Caco-2 (cell line): Measurements from ENCODE around the gene MKNK2. TPM values are rescaled to one million over a fixed set of nuclear protein-coding genes. Genes with fewer than 3 reads are reported as not detected.

Experiments
- BruUV-seq: library from RNA; stranded (reverse); fragments of 400-500 nt; replicated peaks from 2 replicates; lab custom pipeline; 2021; lab: Mats Ljungman, UMichigan
- CTCF ChIA-PET: fragments of 300-600 bp; sonication (Branson Sonifier 250); formaldehyde crosslinking; loops from one replicate; lab custom pipeline; 2022; ENCODE audit warnings: antibody characterized with exemption; lab: Charles Lee
- POLR2A ChIA-PET: fragments of 300-600 bp; sonication (Branson Sonifier 250); formaldehyde crosslinking; loops from one replicate; lab custom pipeline; 2022; ENCODE audit warnings: antibody characterized with exemption; lab: Charles Lee
- DNase-seq, 2 experiments: peaks; one replicate each; pipeline versions ENCODE4 v3.0.0 to v3.0.0-alpha.2; 2020 to 2022
- H3K27me3 ChIP-seq: replicated peaks from 2 replicates; pipeline ENCODE4 v1.6.0; 2011; ENCODE audit warnings: low read length; ENCODE audit not compliant: control insufficient read depth, insufficient read depth
- H3K36me3 ChIP-seq: 2 replicates; pipeline ENCODE4 v1.5.1; 2011; ENCODE audit warnings: low read length; ENCODE audit not compliant: control insufficient read depth, insufficient read depth
- H3K4me1 ChIP-seq: fragments of 250-450 bp; sonication (Bioruptor Pico); 2 replicates; pipeline ENCODE4 v1.5.1; 2020; ENCODE audit warnings: mild to moderate bottlenecking
- H3K4me3 ChIP-seq: 2 replicates; pipeline ENCODE4 v1.5.1; 2011; ENCODE audit warnings: low read depth, mild to moderate bottlenecking, control low read depth, low read length
- H3K9me3 ChIP-seq: fragments of 250-450 bp; sonication (Bioruptor Pico); 2 replicates; pipeline ENCODE4 v1.5.1; 2020; ENCODE audit warnings: mild to moderate bottlenecking, moderate library complexity
- H3K27ac Mint-ChIP-seq: one replicate; pipeline ENCODE4 v1.8.0; 2022; ENCODE audit warnings: mixed read lengths; ENCODE audit not compliant: unreplicated experiment
- H3K27me3 Mint-ChIP-seq: one replicate; pipeline ENCODE4 v1.8.0; 2022; ENCODE audit warnings: mixed read lengths; ENCODE audit not compliant: insufficient read depth, unreplicated experiment
- H3K36me3 Mint-ChIP-seq: one replicate; pipeline ENCODE4 v1.8.0; 2022; ENCODE audit warnings: mild to moderate bottlenecking, mixed read lengths; ENCODE audit not compliant: insufficient read depth, unreplicated experiment
- H3K4me1 Mint-ChIP-seq: one replicate; pipeline ENCODE4 v1.8.0; 2022; ENCODE audit warnings: low read depth, mixed read lengths; ENCODE audit not compliant: unreplicated experiment
- H3K4me3 Mint-ChIP-seq: one replicate; pipeline ENCODE4 v1.8.0; 2022; ENCODE audit warnings: mild to moderate bottlenecking, moderate library complexity, mixed read lengths; ENCODE audit not compliant: unreplicated experiment
- H3K9me3 Mint-ChIP-seq: one replicate; pipeline ENCODE4 v1.8.0; 2022; ENCODE audit warnings: mixed read lengths; ENCODE audit not compliant: unreplicated experiment
- intact Hi-C: fragments of 100-400 bp; cut with micrococcal nuclease; formaldehyde crosslinking; loops from one replicate; pipeline ENCODE4 v1.10.0; 2022; ENCODE audit not compliant: unreplicated experiment
- total RNA-seq: library from RNA; stranded (reverse); gene quantifications from 2 replicates; pipeline ENCODE4 v1.2.3, GENCODE V29; 2022
- TF ChIP-seq, protein P1 (sequence below), 2 experiments: fragments of 200-600 bp in 1 of 2; IDR thresholded peaks; 1 replicate in 1 of 2; 2 replicates in 1 of 2; pipeline versions ENCODE4 v1.5.1 to v1.8.0; 2011 to 2022; ENCODE audit warnings: antibody characterized with exemption in 1 of 2, control low read depth in 1 of 2, inconsistent platforms in 1 of 2, low read depth in 1 of 2, low read length in 1 of 2, mild to moderate bottlenecking in 1 of 2, moderate library complexity in 1 of 2; ENCODE audit not compliant: insufficient read depth in 1 of 2, severe bottlenecking in 1 of 2, unreplicated experiment in 1 of 2

MKNK2 gene
- total RNA-seq, 1 experiment from 2014 or later = 162 TPM

DNA sequence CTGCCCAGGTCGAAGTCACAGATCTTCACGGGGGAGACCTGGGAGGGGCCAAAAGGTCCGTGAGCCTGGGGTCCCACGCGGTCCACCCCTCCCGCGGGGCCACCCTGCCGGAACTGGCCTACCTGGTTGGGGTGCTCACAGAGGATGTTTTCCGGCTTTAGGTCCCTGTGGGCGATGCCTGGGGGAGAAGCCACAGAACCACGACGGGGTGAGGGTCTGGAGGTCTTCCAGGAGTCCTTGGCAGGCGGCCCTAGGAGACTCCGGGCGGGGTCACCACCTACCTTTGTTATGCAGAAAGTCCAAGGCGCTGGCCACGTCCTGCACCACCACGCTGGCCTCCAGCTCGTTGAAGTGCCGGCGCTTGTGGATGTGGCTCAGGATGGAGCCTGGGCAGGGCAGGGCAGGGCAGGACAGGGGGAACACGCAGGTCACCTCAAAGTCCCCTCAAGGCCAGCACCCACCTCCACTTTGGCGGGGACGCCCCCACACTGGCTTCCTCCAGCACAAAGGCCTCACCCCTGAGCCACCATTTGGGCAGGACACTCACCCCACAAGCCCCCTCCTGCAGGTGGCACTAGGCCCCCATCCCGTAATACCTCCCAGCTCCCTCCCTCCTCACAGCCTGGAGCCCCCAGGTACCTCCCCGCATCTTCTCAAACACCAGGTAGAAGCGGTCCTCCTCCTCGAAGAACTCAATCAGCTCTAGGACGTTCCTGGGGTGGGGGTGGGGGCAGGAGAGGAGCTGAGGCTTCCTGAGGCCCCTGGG is 8.4 kb downstream of the MKNK2 start:
- TF ChIP-seq, protein P1, sequence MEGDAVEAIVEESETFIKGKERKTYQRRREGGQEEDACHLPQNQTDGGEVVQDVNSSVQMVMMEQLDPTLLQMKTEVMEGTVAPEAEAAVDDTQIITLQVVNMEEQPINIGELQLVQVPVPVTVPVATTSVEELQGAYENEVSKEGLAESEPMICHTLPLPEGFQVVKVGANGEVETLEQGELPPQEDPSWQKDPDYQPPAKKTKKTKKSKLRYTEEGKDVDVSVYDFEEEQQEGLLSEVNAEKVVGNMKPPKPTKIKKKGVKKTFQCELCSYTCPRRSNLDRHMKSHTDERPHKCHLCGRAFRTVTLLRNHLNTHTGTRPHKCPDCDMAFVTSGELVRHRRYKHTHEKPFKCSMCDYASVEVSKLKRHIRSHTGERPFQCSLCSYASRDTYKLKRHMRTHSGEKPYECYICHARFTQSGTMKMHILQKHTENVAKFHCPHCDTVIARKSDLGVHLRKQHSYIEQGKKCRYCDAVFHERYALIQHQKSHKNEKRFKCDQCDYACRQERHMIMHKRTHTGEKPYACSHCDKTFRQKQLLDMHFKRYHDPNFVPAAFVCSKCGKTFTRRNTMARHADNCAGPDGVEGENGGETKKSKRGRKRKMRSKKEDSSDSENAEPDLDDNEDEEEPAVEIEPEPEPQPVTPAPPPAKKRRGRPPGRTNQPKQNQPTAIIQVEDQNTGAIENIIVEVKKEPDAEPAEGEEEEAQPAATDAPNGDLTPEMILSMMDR (IDR thresholded peaks at IDR 0.05; ENCODE audit: insufficient read depth in 1 of 2, low read depth in 1 of 2, low read length in 1 of 2, severe bottlenecking in 1 of 2, unreplicated experiment in 1 of 2) = no peak
- DNase-seq = no peak
- peaks cover 4% of the 10 kb centered on the region; the same call in 1 of the 2 replicates for H3K4me1 ChIP-seq
- H3K9me3 ChIP-seq = no peaks in the 10 kb centered on the region
- H3K4me3 Mint-ChIP-seq = peak overlapping the region; percentile 29
- ChIA-PET POLR2A (interaction anchor here (0.6 to 1.0 kb wide), 3 partner anchors 9 to 265 kb away, joined by 3 to 8 read pairs (median 4); no protein-coding TSS in a partner anchor), CTCF (no interaction called here)
- H3K27me3 Mint-ChIP-seq = no peaks in the 10 kb centered on the region
- H3K27me3 ChIP-seq = no peaks in the 10 kb centered on the region
- no peak overlapping the region; the same call in 1 of the 2 replicates for H3K4me3 ChIP-seq
- no peaks in the 10 kb centered on the region for H3K9me3 Mint-ChIP-seq
- peaks cover 1% of the 10 kb centered on the region; the same call in 1 of the 2 replicates for H3K36me3 ChIP-seq
- H3K36me3 Mint-ChIP-seq = peaks cover 32% of the 10 kb centered on the region
- BruUV-seq = no TSS peak
- no peaks in the 10 kb centered on the region for H3K4me1 Mint-ChIP-seq
- no peak overlapping the region for H3K27ac Mint-ChIP-seq
- intact Hi-C loops = no loop called here

DNA sequence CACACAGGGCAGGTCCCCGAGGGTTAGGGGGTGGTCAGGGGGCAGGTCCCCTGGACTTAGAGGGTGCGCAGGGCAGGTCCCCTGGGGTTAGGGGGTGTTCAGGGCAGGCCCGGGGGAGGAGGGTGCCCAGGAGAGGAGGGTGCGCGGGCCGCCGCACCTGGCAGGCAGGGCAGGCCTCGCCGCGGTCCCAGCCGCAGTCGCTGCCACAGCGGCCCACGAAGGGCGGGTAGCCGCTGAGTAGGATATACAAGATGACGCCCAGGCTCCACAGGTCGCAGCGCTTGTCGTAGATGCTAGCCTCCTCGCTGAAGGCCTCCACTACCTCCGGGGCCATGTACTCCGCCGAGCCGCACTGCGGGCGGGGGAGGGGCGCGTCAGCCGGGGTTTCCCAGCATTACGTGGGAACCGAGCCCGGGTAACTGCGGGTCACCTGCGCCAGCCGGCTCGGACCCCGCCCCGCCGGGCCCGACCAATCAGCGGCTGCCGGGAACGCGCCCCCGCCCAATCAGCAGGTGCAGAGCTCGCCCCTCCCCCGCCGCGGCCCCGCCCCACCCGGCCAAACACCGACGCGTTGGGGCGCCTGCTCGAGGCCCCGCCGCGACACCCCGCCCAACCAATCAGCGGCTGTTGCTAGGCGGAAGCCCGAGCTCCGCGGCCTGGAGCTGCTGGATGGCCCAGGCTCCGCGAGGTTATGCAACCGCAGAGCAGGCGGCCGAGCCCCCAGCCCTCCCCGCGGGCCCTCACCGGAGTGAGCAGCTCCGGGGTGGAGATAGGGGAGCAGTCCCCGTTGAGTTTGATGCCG is 9.2 kb downstream of the MKNK2 start:
- BruUV-seq = no TSS peak
- ChIA-PET CTCF (no interaction called here), POLR2A (interaction anchor here (0.6 to 1.0 kb wide), 3 partner anchors 10 to 264 kb away, joined by 3 to 8 read pairs (median 4); no protein-coding TSS in a partner anchor)
- peak overlapping the region; percentile 29 for H3K4me3 Mint-ChIP-seq
- no peaks in the 10 kb centered on the region for H3K9me3 Mint-ChIP-seq
- DNase-seq = peak; percentile 84 to 86
- TF ChIP-seq, protein P1 (IDR thresholded peaks at IDR 0.05; ENCODE audit: insufficient read depth in 1 of 2, low read depth in 1 of 2, low read length in 1 of 2, severe bottlenecking in 1 of 2, unreplicated experiment in 1 of 2) = no peak
- intact Hi-C loops = no loop called here
- Histone ChIP-seq H3K4me1 (peaks cover 4% of the 10 kb centered on the region; the same call in 1 of the 2 replicates), H3K4me3 (no peak overlapping the region; the same call in 1 of the 2 replicates), H3K27me3 (no peaks in the 10 kb centered on the region), H3K36me3 (peaks cover 1% of the 10 kb centered on the region; the same call in 1 of the 2 replicates), H3K9me3 (no peaks in the 10 kb centered on the region)
- H3K27ac Mint-ChIP-seq = peak overlapping the region; percentile 59
- H3K27me3 Mint-ChIP-seq = no peaks in the 10 kb centered on the region
- H3K36me3 Mint-ChIP-seq = peaks cover 40% of the 10 kb centered on the region
- H3K4me1 Mint-ChIP-seq = no peaks in the 10 kb centered on the region

DNA sequence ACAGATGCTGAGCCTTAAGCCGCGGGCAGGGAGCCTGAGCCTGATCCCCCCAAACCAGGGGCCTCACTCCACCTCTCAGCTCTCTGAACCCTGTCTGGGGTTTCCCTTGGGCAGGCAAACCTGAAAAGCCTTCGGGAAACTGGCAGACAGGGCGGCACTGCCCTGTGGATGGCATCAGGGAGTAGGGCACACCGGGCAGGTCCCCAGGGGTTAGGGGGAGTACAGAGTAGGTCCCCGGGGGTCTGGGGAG is 9.7 kb downstream of the MKNK2 start:
- Histone ChIP-seq H3K9me3 (no peaks in the 10 kb centered on the region), H3K36me3 (peaks cover 1% of the 10 kb centered on the region; the same call in 1 of the 2 replicates), H3K27me3 (no peaks in the 10 kb centered on the region), H3K4me1 (peaks cover 4% of the 10 kb centered on the region; the same call in 1 of the 2 replicates), H3K4me3 (no peak overlapping the region)
- Mint-ChIP-seq H3K36me3 (peaks cover 44% of the 10 kb centered on the region), H3K27me3 (no peaks in the 10 kb centered on the region), H3K27ac (peak overlapping the region; percentile 59), H3K4me1 (no peaks in the 10 kb centered on the region), H3K4me3 (no peak overlapping the region), H3K9me3 (no peaks in the 10 kb centered on the region)
- no TSS peak for BruUV-seq
- ChIA-PET CTCF (no interaction called here), POLR2A (no interaction called here)
- no peak for DNase-seq
- intact Hi-C loops = no loop called here
- TF ChIP-seq, protein P1 (IDR thresholded peaks at IDR 0.05; ENCODE audit: insufficient read depth in 1 of 2, low read depth in 1 of 2, low read length in 1 of 2, severe bottlenecking in 1 of 2, unreplicated experiment in 1 of 2) = no peak
